ENCODE data around the gene RAPGEF1.
A peak's percentile ranks its signal among the peaks of the same experiment; 100 is the strongest.

The RAPGEF1 gene

DNA sequence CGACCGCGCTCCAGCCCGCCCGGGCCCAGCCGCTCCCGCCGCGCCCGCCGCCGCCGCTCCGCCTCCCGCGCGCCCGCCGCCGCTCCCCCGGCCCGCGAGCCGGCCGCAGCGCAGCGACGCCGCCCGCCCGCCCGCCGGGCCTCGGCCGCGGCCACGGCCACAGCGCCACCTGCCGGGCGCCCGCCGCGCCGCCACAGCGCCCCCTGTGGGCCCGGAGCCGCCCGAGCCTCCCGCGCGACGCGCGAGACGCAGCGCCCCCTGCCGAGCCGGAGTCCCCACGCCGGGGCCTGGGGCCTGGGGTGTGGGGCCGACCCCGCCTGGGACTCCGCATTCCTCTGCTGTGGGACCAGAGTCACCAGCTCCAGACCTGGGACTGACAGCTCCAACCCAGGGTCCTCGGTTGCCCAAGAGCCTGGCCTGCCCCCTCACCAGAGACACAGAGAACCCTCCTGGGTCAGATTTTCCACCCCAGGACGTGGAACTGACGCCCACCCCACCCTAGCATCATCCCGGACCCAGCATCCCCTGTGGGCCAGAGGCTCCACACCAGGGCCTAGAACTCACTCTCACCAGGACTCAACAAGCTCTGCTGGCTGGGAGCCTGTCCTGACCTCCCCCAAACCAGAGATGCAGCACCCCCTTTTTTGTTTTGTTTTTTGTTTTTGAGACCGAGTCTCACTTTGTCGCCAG is at the start of gene RAPGEF1:
Gene RAPGEF1 (minus strand): TSS at position 118 of the 690 bp plus-strand sequence. CDS start 246 bp downstream, outside the sequence.
- Histone ChIP-seq H3K9ac (ENCODE audit: insufficient read length, low read depth) (peak within 1 kb of the TSS; percentile 86), H3K4me1 (ENCODE audit: insufficient read depth, insufficient read length) (peaks cover 8% of the 10 kb centered on the region), H3K36me3 (ENCODE audit: insufficient read depth, insufficient read length, low read length) (peaks cover 8% of the 10 kb centered on the region), H3K27me3 (ENCODE audit: insufficient read depth, insufficient read length) (no peaks in the 10 kb centered on the region), H3K9me3 (ENCODE audit: insufficient read depth, low read length) (peaks cover 44% of the 10 kb centered on the region; the same call in 1 of the 2 replicates), H3K4me3 (ENCODE audit: insufficient read length, low read depth) (peak within 1 kb of the TSS; percentile 69)
- TF ChIP-seq YY1 (IDR thresholded peaks at IDR 0.05; ENCODE audit: insufficient read depth, insufficient read length) = no peak
- TF ChIP-seq SUZ12 (IDR thresholded peaks at IDR 0.05; ENCODE audit: extremely low read depth, insufficient read depth, insufficient read length) = no peak
- no peak for DNase-seq (ENCODE audit: low read depth, low spot score)

DNA sequence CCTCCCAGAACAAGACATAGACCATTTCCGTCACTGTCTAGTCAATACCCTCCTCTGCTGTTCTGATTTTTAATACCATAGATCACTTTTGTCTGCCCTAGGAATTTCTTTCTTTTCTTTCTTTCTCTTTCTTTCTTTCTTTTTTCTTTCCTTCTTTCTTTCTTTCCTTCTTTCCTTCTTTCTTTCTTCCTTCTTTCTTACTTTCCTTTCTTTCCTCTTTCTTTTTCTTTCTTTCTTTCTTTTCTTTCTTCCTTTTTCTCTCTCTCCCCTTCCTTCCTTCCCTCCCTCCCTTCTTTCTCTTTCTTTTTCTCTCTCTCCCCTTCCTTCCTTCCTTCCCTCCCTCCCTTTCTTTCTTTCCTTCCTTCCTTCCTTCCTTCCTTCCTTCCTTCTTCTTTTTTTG is 49.0 kb upstream of the RAPGEF1 start:
- Histone ChIP-seq H3K9me3 (ENCODE audit: insufficient read depth, low read length) (peaks cover 8% of the 10 kb centered on the region), H3K36me3 (ENCODE audit: insufficient read depth, insufficient read length, low read length) (no peaks in the 10 kb centered on the region), H3K27me3 (ENCODE audit: insufficient read depth, insufficient read length) (peaks cover 14% of the 10 kb centered on the region), H3K4me3 (ENCODE audit: insufficient read length, low read depth) (no peak overlapping the region), H3K9ac (ENCODE audit: insufficient read length, low read depth) (no peak overlapping the region), H3K4me1 (ENCODE audit: insufficient read depth, insufficient read length) (peaks cover 2% of the 10 kb centered on the region)
- DNase-seq (ENCODE audit: low read depth, low spot score) = no peak
- TF ChIP-seq ZNF274 (IDR thresholded peaks at IDR 0.05; ENCODE audit: low read depth, low read length) (no peak), SUZ12 (IDR thresholded peaks at IDR 0.05; ENCODE audit: extremely low read depth, insufficient read depth, insufficient read length) (no peak)

GRCh38 chr9:131787838-131788237 is 48.0 kb upstream of the RAPGEF1 start:
- no peak overlapping the region for H3K4me3 ChIP-seq (ENCODE audit: insufficient read length, low read depth)
- TF ChIP-seq ZNF274 (IDR thresholded peaks at IDR 0.05; ENCODE audit: low read depth, low read length) (no peak), SUZ12 (IDR thresholded peaks at IDR 0.05; ENCODE audit: extremely low read depth, insufficient read depth, insufficient read length) (no peak), YY1 (IDR thresholded peaks at IDR 0.05; ENCODE audit: insufficient read depth, insufficient read length) (no peak)
- no peak overlapping the region for H3K9ac ChIP-seq (ENCODE audit: insufficient read length, low read depth)
- H3K4me1 ChIP-seq (ENCODE audit: insufficient read depth, insufficient read length) = no peaks in the 10 kb centered on the region
- peaks cover 18% of the 10 kb centered on the region for H3K9me3 ChIP-seq (ENCODE audit: insufficient read depth, low read length)
- no peaks in the 10 kb centered on the region for H3K36me3 ChIP-seq (ENCODE audit: insufficient read depth, insufficient read length, low read length)
- no peak for DNase-seq (ENCODE audit: low read depth, low spot score)
- peaks cover 13% of the 10 kb centered on the region for H3K27me3 ChIP-seq (ENCODE audit: insufficient read depth, insufficient read length)

DNA sequence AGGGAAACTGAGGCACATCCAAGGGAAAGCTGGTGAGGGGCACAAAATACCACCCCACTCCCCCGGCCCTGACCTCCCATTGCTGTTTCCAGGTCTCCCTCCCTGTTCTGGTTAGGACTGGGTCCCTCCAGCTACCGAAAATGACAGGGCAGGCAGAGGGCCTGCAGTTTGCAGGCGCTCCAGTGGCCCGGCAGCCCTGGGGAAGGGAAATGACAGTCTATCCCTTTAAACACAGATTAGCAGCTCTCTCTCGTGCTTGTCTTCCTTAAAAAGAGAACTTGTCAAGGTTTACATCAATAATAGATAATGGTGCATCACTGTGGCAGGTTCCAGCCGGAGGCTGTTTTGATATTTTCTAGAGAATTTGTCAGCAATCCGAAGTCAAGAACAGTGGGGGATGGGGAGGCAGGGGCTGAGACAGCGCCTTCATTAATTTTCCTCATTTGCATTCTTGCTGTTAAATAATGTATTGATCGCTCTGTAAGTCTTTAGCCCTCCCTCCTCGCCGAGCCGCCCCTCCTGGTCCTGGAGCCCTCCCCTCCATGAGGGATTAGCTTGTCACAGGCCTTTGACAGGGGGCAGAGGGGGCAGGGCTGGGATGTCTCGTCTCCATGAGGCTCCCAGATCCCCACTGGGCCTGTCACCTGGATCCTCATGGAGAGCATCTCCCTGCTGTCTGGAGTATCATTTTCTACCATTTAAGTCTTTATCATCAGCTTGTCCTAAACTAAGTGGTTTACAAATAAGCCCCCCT is 45.0 kb upstream of the RAPGEF1 start:
- no peak for DNase-seq (ENCODE audit: low read depth, low spot score)
- Histone ChIP-seq H3K4me1 (ENCODE audit: insufficient read depth, insufficient read length) (no peaks in the 10 kb centered on the region), H3K4me3 (ENCODE audit: insufficient read length, low read depth) (no peak overlapping the region), H3K9ac (ENCODE audit: insufficient read length, low read depth) (no peak overlapping the region), H3K27me3 (ENCODE audit: insufficient read depth, insufficient read length) (peaks cover 17% of the 10 kb centered on the region), H3K9me3 (ENCODE audit: insufficient read depth, low read length) (peaks cover 20% of the 10 kb centered on the region), H3K36me3 (ENCODE audit: insufficient read depth, insufficient read length, low read length) (no peaks in the 10 kb centered on the region)
- no peak for TF ChIP-seq YY1 (IDR thresholded peaks at IDR 0.05; ENCODE audit: insufficient read depth, insufficient read length)
- no peak for TF ChIP-seq SUZ12 (IDR thresholded peaks at IDR 0.05; ENCODE audit: extremely low read depth, insufficient read depth, insufficient read length)
- TF ChIP-seq ZNF274 (IDR thresholded peaks at IDR 0.05; ENCODE audit: low read depth, low read length) = no peak

DNA sequence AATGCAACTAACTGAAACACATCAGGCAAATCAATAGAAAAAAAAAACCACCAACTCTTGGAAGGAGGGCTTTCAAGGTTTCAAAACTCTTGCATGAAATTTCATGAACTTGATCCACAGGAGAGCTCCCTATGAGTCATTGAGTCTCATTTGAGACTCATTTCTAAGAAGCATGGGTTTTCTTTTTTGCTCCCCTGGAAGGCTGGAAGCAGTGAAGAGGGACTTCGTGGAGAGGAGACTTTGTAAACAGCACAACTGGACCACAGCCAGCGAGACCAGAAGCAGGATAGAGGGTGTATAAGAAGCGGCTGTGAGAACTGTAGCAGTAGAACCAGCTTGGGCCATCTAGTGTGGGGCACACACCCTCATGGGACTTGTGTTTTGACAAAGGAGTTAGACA is 41.2 kb upstream of the RAPGEF1 start:
- Histone ChIP-seq H3K9ac (ENCODE audit: insufficient read length, low read depth) (no peak overlapping the region), H3K4me3 (ENCODE audit: insufficient read length, low read depth) (no peak overlapping the region), H3K27me3 (ENCODE audit: insufficient read depth, insufficient read length) (peaks cover 7% of the 10 kb centered on the region), H3K36me3 (ENCODE audit: insufficient read depth, insufficient read length, low read length) (no peaks in the 10 kb centered on the region), H3K4me1 (ENCODE audit: insufficient read depth, insufficient read length) (no peaks in the 10 kb centered on the region), H3K9me3 (ENCODE audit: insufficient read depth, low read length) (peaks cover 12% of the 10 kb centered on the region; the same call in 1 of the 2 replicates)
- no peak for DNase-seq (ENCODE audit: low read depth, low spot score)
- TF ChIP-seq ZNF274 (IDR thresholded peaks at IDR 0.05; ENCODE audit: low read depth, low read length) (no peak), SUZ12 (IDR thresholded peaks at IDR 0.05; ENCODE audit: extremely low read depth, insufficient read depth, insufficient read length) (no peak), YY1 (IDR thresholded peaks at IDR 0.05; ENCODE audit: insufficient read depth, insufficient read length) (no peak)

DNA sequence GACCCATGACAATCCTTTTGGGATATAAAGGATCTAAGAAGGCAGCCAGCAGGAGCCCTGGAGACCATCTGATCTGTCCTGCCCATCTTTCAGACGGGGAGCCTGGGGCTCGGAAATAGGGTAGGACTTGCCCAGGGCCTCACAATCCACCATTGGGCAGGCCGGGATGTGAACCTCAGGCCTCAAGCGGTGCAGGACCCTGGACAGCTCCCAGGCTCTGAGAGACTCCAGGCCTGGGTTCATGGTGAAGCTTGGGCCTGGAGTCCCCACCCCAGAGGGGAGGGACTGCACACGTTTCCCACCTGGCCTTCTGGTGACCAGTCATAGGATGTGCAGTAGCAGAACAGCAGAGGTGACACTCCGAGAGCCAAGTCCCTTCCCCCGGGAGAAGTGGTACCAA is 36.6 kb upstream of the RAPGEF1 start:
- Histone ChIP-seq H3K4me1 (ENCODE audit: insufficient read depth, insufficient read length) (no peaks in the 10 kb centered on the region), H3K9ac (ENCODE audit: insufficient read length, low read depth) (no peak overlapping the region), H3K27me3 (ENCODE audit: insufficient read depth, insufficient read length) (no peaks in the 10 kb centered on the region), H3K36me3 (ENCODE audit: insufficient read depth, insufficient read length, low read length) (no peaks in the 10 kb centered on the region), H3K9me3 (ENCODE audit: insufficient read depth, low read length) (no peaks in the 10 kb centered on the region), H3K4me3 (ENCODE audit: insufficient read length, low read depth) (no peak overlapping the region)
- TF ChIP-seq SUZ12 (IDR thresholded peaks at IDR 0.05; ENCODE audit: extremely low read depth, insufficient read depth, insufficient read length) = no peak
- no peak for TF ChIP-seq ZNF274 (IDR thresholded peaks at IDR 0.05; ENCODE audit: low read depth, low read length)
- TF ChIP-seq YY1 (IDR thresholded peaks at IDR 0.05; ENCODE audit: insufficient read depth, insufficient read length) = no peak
- peak; percentile 56 for DNase-seq (ENCODE audit: low read depth, low spot score)

DNA sequence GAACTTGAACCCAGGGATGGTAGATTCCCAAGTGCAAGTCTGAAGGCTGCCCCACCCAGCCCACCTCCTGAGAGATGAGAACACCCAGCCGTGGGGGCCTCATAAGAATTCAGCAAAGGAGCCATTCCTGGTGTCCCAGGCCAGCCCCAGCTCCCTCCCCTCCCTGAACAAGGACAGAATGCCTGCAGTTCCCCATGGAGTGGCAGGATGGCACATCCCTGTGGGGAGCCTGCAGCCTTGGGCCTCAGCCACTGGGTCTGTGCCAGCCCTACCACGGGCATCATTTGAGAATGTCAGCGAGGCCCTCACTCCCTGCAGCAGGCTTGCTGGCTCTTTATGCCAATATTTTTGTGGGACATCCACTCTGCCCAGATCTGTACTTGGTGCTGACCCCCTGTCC is 36.2 kb upstream of the RAPGEF1 start:
- no peak for DNase-seq (ENCODE audit: low read depth, low spot score)

More for the DNA sequence above, 36.2 kb upstream of the RAPGEF1 start:
- TF ChIP-seq YY1 (IDR thresholded peaks at IDR 0.05; ENCODE audit: insufficient read depth, insufficient read length) (no peak), SUZ12 (IDR thresholded peaks at IDR 0.05; ENCODE audit: extremely low read depth, insufficient read depth, insufficient read length) (no peak), ZNF274 (IDR thresholded peaks at IDR 0.05; ENCODE audit: low read depth, low read length) (no peak)
- Histone ChIP-seq H3K4me3 (ENCODE audit: insufficient read length, low read depth) (no peak overlapping the region), H3K9ac (ENCODE audit: insufficient read length, low read depth) (no peak overlapping the region), H3K36me3 (ENCODE audit: insufficient read depth, insufficient read length, low read length) (no peaks in the 10 kb centered on the region), H3K4me1 (ENCODE audit: insufficient read depth, insufficient read length) (no peaks in the 10 kb centered on the region), H3K9me3 (ENCODE audit: insufficient read depth, low read length) (no peaks in the 10 kb centered on the region), H3K27me3 (ENCODE audit: insufficient read depth, insufficient read length) (no peaks in the 10 kb centered on the region)

Measured in NT2/D1 (cell line).